Keratinocyte (primary cell): ENCODE measurements around the gene TTN. TPM values are rescaled to one million over a fixed set of nuclear protein-coding genes. Genes with fewer than 3 reads are reported as not detected.

Experiments used
- DNase-seq: peaks from one replicate; pipeline ENCODE4 v3.0.0-alpha.2; 2011; ENCODE audit warnings: low read depth, missing footprints, low spot score
- FAIRE-seq: peaks from 2 replicates; lab custom pipeline; 2011; peaks lifted over from hg19 to GRCh38; lab: Jason Lieb, UNC
- H2AFZ ChIP-seq: 2 replicates; pipeline ENCODE4 v1.6.0; 2012; ENCODE audit warnings: low read length, control low read depth, inconsistent platforms; ENCODE audit not compliant: control insufficient read depth
- H3K27ac ChIP-seq: 2 replicates; pipeline ENCODE4 v1.5.1; 2011; ENCODE audit warnings: low read length; ENCODE audit not compliant: control insufficient read depth, insufficient read depth
- H3K27me3 ChIP-seq: 3 replicates; pipeline ENCODE4 v1.6.0; 2011; ENCODE audit warnings: low read length; ENCODE audit not compliant: control insufficient read depth, insufficient read depth; ENCODE audit errors: extremely low read depth
- H3K36me3 ChIP-seq, 2 experiments: 2 replicates in 1 of 2; 3 replicates in 1 of 2; pipeline ENCODE4 v1.5.1; 2011; ENCODE audit warnings: low read length in 2 of 2, mild to moderate bottlenecking in 1 of 2; ENCODE audit not compliant: control insufficient read depth in 2 of 2, insufficient read depth in 2 of 2; ENCODE audit errors: extremely low read depth in 1 of 2
- H3K4me1 ChIP-seq: 3 replicates; pipeline ENCODE4 v1.5.1; 2011; ENCODE audit warnings: low read length; ENCODE audit not compliant: control insufficient read depth, insufficient read depth; ENCODE audit errors: extremely low read depth
- H3K4me2 ChIP-seq: 3 replicates; pipeline ENCODE4 v1.6.0; 2011; ENCODE audit warnings: low read depth, low read length; ENCODE audit not compliant: control insufficient read depth, insufficient read depth; ENCODE audit errors: extremely low read depth
- H3K4me3 ChIP-seq, 3 experiments: fragments of 200-600 bp in 1 of 3; sonication (generic) in 1 of 3; 2 replicates in 2 of 3; 3 replicates in 1 of 3; pipeline ENCODE4 v1.5.1; 2011 to 2016; ENCODE audit warnings: low read length in 3 of 3, mild to moderate bottlenecking in 3 of 3, control low read depth in 2 of 3, inconsistent platforms in 1 of 3, low read depth in 1 of 3, mixed read lengths in 1 of 3, mixed run types in 1 of 3, moderate library complexity in 1 of 3; ENCODE audit not compliant: control insufficient read depth in 2 of 3, insufficient read depth in 2 of 3; ENCODE audit errors: extremely low read depth in 1 of 3
- H3K79me2 ChIP-seq: 2 replicates; pipeline ENCODE4 v1.6.0; 2012; ENCODE audit warnings: low read length; ENCODE audit not compliant: control insufficient read depth, insufficient read depth
- H3K9ac ChIP-seq: 3 replicates; pipeline ENCODE4 v1.6.0; 2011; ENCODE audit warnings: low read length; ENCODE audit not compliant: control insufficient read depth, insufficient read depth; ENCODE audit errors: extremely low read depth
- H3K9me1 ChIP-seq: 3 replicates; pipeline ENCODE4 v1.6.0; 2011; ENCODE audit warnings: low read length; ENCODE audit not compliant: control insufficient read depth, insufficient read depth; ENCODE audit errors: extremely low read depth
- H3K9me3 ChIP-seq: 2 replicates; pipeline ENCODE4 v1.5.1; 2012; ENCODE audit warnings: low read depth, low read length; ENCODE audit not compliant: control insufficient read depth
- H4K20me1 ChIP-seq: 3 replicates; pipeline ENCODE4 v1.6.0; 2011; ENCODE audit warnings: low read length; ENCODE audit not compliant: control insufficient read depth, insufficient read depth; ENCODE audit errors: extremely low read depth
- CTCF ChIP-seq, 3 experiments: IDR thresholded peaks in 1 of 3; conservative IDR thresholded peaks in 1 of 3; optimal IDR thresholded peaks in 1 of 3; 2 replicates in 2 of 3; 3 replicates in 1 of 3; pipeline versions ENCODE3 to v1.5.1; 2011; ENCODE audit warnings: low read length in 3 of 3, mild to moderate bottlenecking in 3 of 3, moderate library complexity in 2 of 3, control low read depth in 1 of 3, inconsistent platforms in 1 of 3; ENCODE audit not compliant: insufficient read depth in 2 of 3; ENCODE audit errors: extremely low read depth in 1 of 3
- EZH2 ChIP-seq: IDR thresholded peaks from one replicate; pipeline ENCODE4 v1.6.1; 2012; ENCODE audit warnings: inconsistent platforms, mild to moderate bottlenecking, low read length, moderate library complexity
- dilution Hi-C: fragments of 300-500 bp; cut with MboI; formaldehyde crosslinking; loops from one replicate; pipeline ENCODE4 v1.7.0; 2020; ENCODE audit warnings: low sequenced_read_pairs; ENCODE audit not compliant: extremely low pct_ligation_motif_present
- polyA plus RNA-seq, 5 experiments: library from polyadenylated mRNA; depleted of rRNA in 3 of 5; stranded (reverse) in 3 of 5; stranded (forward) in 1 of 5; unstranded in 1 of 5; fragments of >200 nt; gene quantifications; 1 replicate in 1 of 5; 2 replicates in 3 of 5; 3 replicates in 1 of 5; pipeline versions ENCODE4 v1.2.1 to v1.2.3, GENCODE V29; 2011 to 2012; ENCODE audit warnings: missing spikeins in 2 of 5, low read depth in 1 of 5, low replicate concordance in 1 of 5

Gene TTN
- polyA plus RNA-seq, 1 donor (not counting 4 experiments of a cell fraction or from before 2014, with no cell fraction given), result 0.01 TPM

GRCh38 chr2:178723786-178724346, 83.4 kb downstream of the TTN start:
- H3K9me1 ChIP-seq, result no peaks in the 10 kb centered on the region
- H2AFZ ChIP-seq, result no peak overlapping the region
- DNase-seq, result no peak
- dilution Hi-C loops, result no loop called here
- no peak overlapping the region for H3K4me3 ChIP-seq
- FAIRE-seq, result no peak
- TF ChIP-seq EZH2 (no peak), CTCF (optimal IDR thresholded peaks at IDR 0.05 in 1 of 3, IDR thresholded peaks at IDR 0.05 in 1 of 3, conservative IDR thresholded peaks at IDR 0.05 in 1 of 3; ENCODE audit: extremely low read depth in 1 of 3, insufficient read depth in 2 of 3, low read length in 3 of 3) (no peak)
- no peaks in the 10 kb centered on the region for H4K20me1 ChIP-seq
- H3K27me3 ChIP-seq, result no peaks in the 10 kb centered on the region
- no peak overlapping the region for H3K9ac ChIP-seq
- H3K36me3 ChIP-seq, result no peaks in the 10 kb centered on the region
- H3K4me2 ChIP-seq, result no peak overlapping the region
- H3K27ac ChIP-seq, result no peak overlapping the region
- no peaks in the 10 kb centered on the region for H3K79me2 ChIP-seq
- H3K4me1 ChIP-seq, result no peaks in the 10 kb centered on the region
- H3K9me3 ChIP-seq, result no peaks in the 10 kb centered on the region

- FAIRE-seq, result no peak
- no peak overlapping the region for H3K27ac ChIP-seq
- dilution Hi-C loops, result no loop called here
Observed at GRCh38 chr2:178722296-178722695, 84.9 kb downstream of the TTN start.

More at GRCh38 chr2:178722296-178722695, 84.9 kb downstream of the TTN start:
- Histone ChIP-seq H3K9me3 (no peaks in the 10 kb centered on the region), H2AFZ (no peak overlapping the region), H3K4me1 (no peaks in the 10 kb centered on the region), H3K79me2 (no peaks in the 10 kb centered on the region), H3K9me1 (no peaks in the 10 kb centered on the region), H3K9ac (no peak overlapping the region), H3K4me3 (no peak overlapping the region), H3K4me2 (no peak overlapping the region), H4K20me1 (no peaks in the 10 kb centered on the region), H3K36me3 (no peaks in the 10 kb centered on the region), H3K27me3 (no peaks in the 10 kb centered on the region)
- no peak for DNase-seq
- TF ChIP-seq CTCF (optimal IDR thresholded peaks at IDR 0.05 in 1 of 3, IDR thresholded peaks at IDR 0.05 in 1 of 3, conservative IDR thresholded peaks at IDR 0.05 in 1 of 3; ENCODE audit: extremely low read depth in 1 of 3, insufficient read depth in 2 of 3, low read length in 3 of 3) (no peak), EZH2 (no peak)
